Neuronal stem cell (in vitro differentiated cells): ENCODE results near the gene ODC1.
A peak's percentile ranks its signal among the peaks of the same experiment; 100 is the strongest.

Experiments used
- DNase-seq: peaks from one replicate; pipeline ENCODE4 v3.0.0-alpha.2; 2013; ENCODE audit warnings: low spot score
- H2AFZ ChIP-seq: one replicate; pipeline ENCODE4 v1.6.1; 2013; ENCODE audit warnings: mild to moderate bottlenecking, low read length, inconsistent platforms
- H2AK5ac ChIP-seq: 2 replicates; pipeline ENCODE4 v1.6.1; 2013; ENCODE audit warnings: low read depth, mild to moderate bottlenecking, inconsistent platforms, low read length, moderate library complexity, mixed read lengths
- H2BK120ac ChIP-seq: 2 replicates; pipeline ENCODE4 v1.6.1; 2013; ENCODE audit warnings: low read depth, mild to moderate bottlenecking, inconsistent platforms, low read length, moderate library complexity, mixed read lengths
- H2BK12ac ChIP-seq: one replicate; pipeline ENCODE4 v1.6.1; 2013; ENCODE audit warnings: low read length, inconsistent platforms
- H2BK15ac ChIP-seq: 2 replicates; pipeline ENCODE4 v1.6.1; 2013; ENCODE audit warnings: mild to moderate bottlenecking, low read length, inconsistent platforms, mixed read lengths
- H2BK5ac ChIP-seq: one replicate; pipeline ENCODE4 v1.6.1; 2013; ENCODE audit warnings: inconsistent platforms, mild to moderate bottlenecking, low read length, moderate library complexity
- H3K14ac ChIP-seq: one replicate; pipeline ENCODE4 v1.6.1; 2013; ENCODE audit warnings: low read length, inconsistent platforms
- H3K18ac ChIP-seq: 2 replicates; pipeline ENCODE4 v1.6.1; 2013; ENCODE audit warnings: low read length, inconsistent platforms
- H3K23ac ChIP-seq: 2 replicates; pipeline ENCODE4 v1.6.1; 2013; ENCODE audit warnings: low read depth, mild to moderate bottlenecking, mixed read lengths, low read length, inconsistent platforms; ENCODE audit not compliant: poor library complexity
- H3K27ac ChIP-seq: replicated peaks from 3 replicates; pipeline ENCODE4 v1.5.1; 2013; ENCODE audit warnings: low read length, inconsistent platforms
- H3K27me3 ChIP-seq, 3 experiments: 2 replicates each; pipeline ENCODE4 v1.6.1; 2013; ENCODE audit warnings: low read length in 3 of 3, mild to moderate bottlenecking in 2 of 3, inconsistent platforms in 1 of 3, low read depth in 1 of 3, mixed read lengths in 1 of 3, moderate library complexity in 1 of 3; ENCODE audit not compliant: control insufficient read depth in 3 of 3, insufficient read depth in 3 of 3
- H3K36me3 ChIP-seq, 2 donors: replicated peaks in 1 of 2; 2 replicates each; pipeline ENCODE4 v1.6.1; 2013; ENCODE audit warnings: low read length in 2 of 2; ENCODE audit not compliant: control insufficient read depth in 2 of 2, insufficient read depth in 2 of 2
- H3K4ac ChIP-seq: 2 replicates; pipeline ENCODE4 v1.6.1; 2013; ENCODE audit warnings: inconsistent platforms, mild to moderate bottlenecking, low read length, moderate library complexity
- H3K4me1 ChIP-seq, 2 donors: 1 replicate in 1 of 2; 2 replicates in 1 of 2; pipeline ENCODE4 v1.6.1; 2013; ENCODE audit warnings: low read length in 2 of 2, low read depth in 1 of 2; ENCODE audit not compliant: control insufficient read depth in 2 of 2, insufficient read depth in 1 of 2
- H3K4me2 ChIP-seq: one replicate; pipeline ENCODE4 v1.6.1; 2013; ENCODE audit warnings: mild to moderate bottlenecking, low read length, inconsistent platforms; ENCODE audit not compliant: insufficient read depth, poor library complexity, severe bottlenecking
- H3K4me3 ChIP-seq, 2 donors: 2 replicates each; pipeline ENCODE4 v1.5.1; 2013; ENCODE audit warnings: low read length in 2 of 2, mild to moderate bottlenecking in 2 of 2, inconsistent platforms in 1 of 2, moderate library complexity in 1 of 2
- H3K79me1 ChIP-seq: one replicate; pipeline ENCODE4 v1.6.1; 2013; ENCODE audit warnings: low read depth, mild to moderate bottlenecking, inconsistent platforms, low read length, moderate library complexity
- H3K9ac ChIP-seq: one replicate; pipeline ENCODE4 v1.6.1; 2013; ENCODE audit warnings: mild to moderate bottlenecking, low read depth, low read length, inconsistent platforms; ENCODE audit not compliant: poor library complexity
- H3K9me3 ChIP-seq, 2 donors: replicated peaks in 1 of 2; 2 replicates each; pipeline versions ENCODE3 to v1.6.1; 2013; ENCODE audit warnings: low read length in 2 of 2, mild to moderate bottlenecking in 2 of 2, inconsistent platforms in 1 of 2, low read depth in 1 of 2, mixed read lengths in 1 of 2, moderate library complexity in 1 of 2; ENCODE audit not compliant: control insufficient read depth in 2 of 2, insufficient read depth in 1 of 2
- H4K8ac ChIP-seq: one replicate; pipeline ENCODE4 v1.6.1; 2013; ENCODE audit warnings: low read depth, mild to moderate bottlenecking, inconsistent platforms, low read length, moderate library complexity
- H4K91ac ChIP-seq: one replicate; pipeline ENCODE4 v1.6.1; 2013; ENCODE audit warnings: low read length, low read depth, mild to moderate bottlenecking, inconsistent platforms; ENCODE audit not compliant: poor library complexity
- WGBS, 2 donors: extraction: QIAGEN DNeasy Blood & Tissue Kit; methylation state at CpG; one replicate each; pipeline ENCODE4 v1.1.7; 2013; ENCODE audit warnings: missing lambda C conversion rate in 2 of 2, mixed read lengths in 1 of 2; ENCODE audit not compliant: insufficient read length in 2 of 2, insufficient replicate concordance in 1 of 2; ENCODE audit errors: extremely low coverage in 2 of 2; 5-methylcytosine and 5-hydroxymethylcytosine counted together

Gene ODC1

DNA sequence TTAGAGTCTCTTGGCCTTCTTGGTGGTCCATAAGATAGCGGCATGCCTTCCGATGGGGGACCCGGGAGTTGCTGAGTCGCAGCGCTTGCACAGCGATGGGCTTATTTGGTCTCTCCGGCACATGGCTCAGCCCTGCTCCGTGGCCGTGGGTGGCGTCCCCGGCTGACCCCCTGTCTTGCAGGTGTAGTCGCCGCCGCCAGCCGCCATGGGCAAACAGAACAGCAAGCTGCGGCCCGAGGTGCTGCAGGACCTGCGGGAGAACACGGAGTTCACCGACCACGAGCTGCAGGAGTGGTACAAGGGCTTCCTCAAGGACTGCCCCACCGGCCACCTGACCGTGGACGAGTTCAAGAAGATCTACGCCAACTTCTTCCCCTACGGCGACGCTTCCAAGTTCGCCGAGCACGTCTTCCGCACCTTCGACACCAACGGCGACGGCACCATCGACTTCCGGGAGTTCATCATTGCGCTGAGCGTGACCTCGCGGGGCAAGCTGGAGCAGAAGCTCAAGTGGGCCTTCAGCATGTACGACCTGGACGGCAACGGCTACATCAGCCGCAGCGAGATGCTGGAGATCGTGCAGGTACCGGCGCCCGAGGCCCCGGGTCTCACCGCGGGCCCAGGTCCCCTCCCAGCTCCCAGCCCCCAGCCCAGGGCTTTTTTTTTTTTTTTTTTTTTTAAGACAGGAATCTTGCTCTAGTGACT is 28.4 kb downstream of the ODC1 start:
- Histone ChIP-seq H3K18ac (peak overlapping the region; percentile 71), H3K4me2 (no peak overlapping the region), H3K23ac (no peak overlapping the region), H3K9me3 (no peaks in the 10 kb centered on the region), H3K4ac (peak overlapping the region; percentile 72), H2BK12ac (no peak overlapping the region), H3K27me3 (no peaks in the 10 kb centered on the region), H2BK120ac (no peak overlapping the region), H3K4me3 (no peak overlapping the region), H3K4me1 (no peaks in the 10 kb centered on the region), H2BK5ac (no peak overlapping the region), H2AK5ac (peak overlapping the region; percentile 68), H3K27ac (no peak overlapping the region), H3K9ac (no peak overlapping the region), H3K79me1 (no peaks in the 10 kb centered on the region), H4K91ac (peak overlapping the region; percentile 79), H2BK15ac (peak overlapping the region; percentile 55), H4K8ac (no peak overlapping the region), H3K36me3 (no peaks in the 10 kb centered on the region), H3K14ac (peak overlapping the region; percentile 95), H2AFZ (no peak overlapping the region)
- DNase-seq: no peak
- WGBS, 2 donors: no CpG with 5 or more reads among the region's 54 CpGs

DNA sequence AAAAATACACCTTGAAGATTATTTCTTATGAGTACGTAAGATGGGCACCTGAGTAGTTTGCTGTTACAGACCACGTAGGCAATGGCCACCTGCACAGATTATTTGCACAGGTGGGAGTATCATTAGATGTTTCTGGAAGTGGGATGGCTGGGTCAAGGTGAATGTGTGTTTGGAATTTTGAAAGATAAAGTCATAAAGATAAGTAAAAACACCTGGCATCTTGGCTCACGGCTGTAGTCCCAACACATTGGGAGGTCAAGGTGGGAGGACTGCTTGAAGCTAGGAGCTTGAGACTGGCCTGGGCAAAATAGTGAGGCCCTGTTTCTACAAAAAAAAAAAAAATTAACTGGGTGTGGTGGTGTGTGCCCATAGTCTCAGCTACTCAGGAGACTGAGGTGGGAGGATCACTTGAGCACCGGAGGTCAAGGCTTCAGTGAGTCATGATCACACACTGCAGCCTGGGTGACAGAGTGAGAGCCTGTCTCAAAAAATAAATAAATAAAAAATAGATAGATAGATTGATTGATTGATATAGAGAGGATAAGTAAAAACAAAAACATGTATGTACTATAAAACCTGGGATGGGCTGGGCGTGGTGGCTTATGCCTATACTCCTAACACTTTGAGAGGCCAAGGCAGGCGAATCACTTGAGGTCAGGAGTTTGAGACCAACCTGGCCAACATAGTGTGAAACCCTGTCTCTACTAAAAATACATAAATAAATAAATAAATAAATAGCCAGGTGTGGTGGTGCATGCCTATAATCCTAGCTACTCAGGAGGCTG is 30.4 kb downstream of the ODC1 start:
- Histone ChIP-seq H2BK120ac (no peak overlapping the region), H3K27me3 (no peaks in the 10 kb centered on the region), H3K4me1 (no peaks in the 10 kb centered on the region), H2BK15ac (no peak overlapping the region), H3K79me1 (no peaks in the 10 kb centered on the region), H3K23ac (no peak overlapping the region), H3K4me2 (no peak overlapping the region), H3K4me3 (no peak overlapping the region), H3K9ac (no peak overlapping the region), H4K91ac (no peak overlapping the region), H2AK5ac (no peak overlapping the region), H4K8ac (no peak overlapping the region), H3K14ac (no peak overlapping the region), H3K27ac (no peak overlapping the region), H3K18ac (no peak overlapping the region), H2BK5ac (no peak overlapping the region), H3K4ac (no peak overlapping the region), H3K9me3 (no peaks in the 10 kb centered on the region), H2AFZ (no peak overlapping the region), H2BK12ac (no peak overlapping the region), H3K36me3 (no peaks in the 10 kb centered on the region)
- no CpG with 5 or more reads among the region's 6 CpGs for WGBS, 2 donors
- DNase-seq: no peak

DNA sequence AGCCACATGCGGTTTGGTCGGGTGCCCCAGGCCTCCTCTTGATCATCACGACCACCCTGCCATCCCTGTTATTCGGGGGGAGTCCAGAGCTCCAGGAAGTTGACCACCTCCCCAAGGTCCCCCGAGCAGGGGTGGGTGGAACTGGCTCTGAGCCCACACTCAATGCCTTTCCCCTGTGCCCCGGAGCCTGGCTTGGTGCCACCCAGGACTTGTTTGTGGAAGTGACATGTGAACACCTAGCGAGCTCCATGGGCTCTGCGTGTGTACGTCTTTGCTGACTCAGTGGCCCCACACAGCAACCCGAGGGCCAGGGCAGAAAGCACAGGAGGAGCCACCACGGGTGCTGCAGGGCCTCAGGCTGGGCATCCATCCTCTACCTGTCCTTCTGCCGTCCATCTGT is 32.5 kb downstream of the ODC1 start:
- H2AFZ ChIP-seq: no peak overlapping the region
- H3K79me1 ChIP-seq: no peaks in the 10 kb centered on the region
- no peaks in the 10 kb centered on the region for H3K36me3 ChIP-seq
- H3K4ac ChIP-seq: no peak overlapping the region
- no peak overlapping the region for H3K18ac ChIP-seq
- H3K4me2 ChIP-seq: no peak overlapping the region
- no peak overlapping the region for H4K91ac ChIP-seq
- H3K9me3 ChIP-seq: peaks cover 5 to 6% of the 10 kb centered on the region in 2 donors
- peak overlapping the region; percentile 41 for H2BK15ac ChIP-seq
- no CpG with 5 or more reads among the region's 12 CpGs for WGBS, 2 donors
- H4K8ac ChIP-seq: no peak overlapping the region
- no peak overlapping the region for H2BK12ac ChIP-seq
- H3K23ac ChIP-seq: no peak overlapping the region
- H3K27ac ChIP-seq: no peak overlapping the region
- no peak overlapping the region for H2BK120ac ChIP-seq
- H2AK5ac ChIP-seq: no peak overlapping the region
- H3K14ac ChIP-seq: no peak overlapping the region
- no peak overlapping the region for H3K9ac ChIP-seq
- DNase-seq: no peak
- no peaks in the 10 kb centered on the region for H3K4me1 ChIP-seq
- no peaks in the 10 kb centered on the region for H3K27me3 ChIP-seq
- peak overlapping the region in 1 of 2 donors; percentile 22 for H3K4me3 ChIP-seq
- peak overlapping the region; percentile 45 for H2BK5ac ChIP-seq

DNA sequence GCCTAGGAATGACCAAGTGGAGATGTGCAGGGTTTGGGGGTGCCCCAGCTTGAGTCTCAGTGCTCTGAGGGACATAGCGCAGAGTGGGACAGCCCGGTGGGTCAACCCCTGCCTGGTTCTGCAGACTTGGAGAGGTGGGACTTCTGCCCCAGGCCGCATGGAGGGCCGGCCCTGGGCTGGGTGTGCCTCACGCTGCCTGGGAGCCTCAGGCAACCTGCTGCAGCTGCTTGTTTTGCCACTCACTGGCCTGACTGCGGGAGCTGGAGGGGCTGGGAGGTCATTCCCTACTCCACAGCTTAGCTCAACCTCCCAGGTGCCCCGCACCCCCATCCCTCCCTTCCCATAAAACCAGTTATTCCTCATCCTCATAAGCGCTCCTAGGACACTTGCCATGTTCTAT is 33.1 kb downstream of the ODC1 start:
- H3K9me3 ChIP-seq: peaks cover 5 to 6% of the 10 kb centered on the region in 2 donors
- no peaks in the 10 kb centered on the region for H3K36me3 ChIP-seq
- H3K4me3 ChIP-seq: no peak overlapping the region
- no peak overlapping the region for H3K4me2 ChIP-seq
- no peak overlapping the region for H2AK5ac ChIP-seq
- no CpG with 5 or more reads among the region's 8 CpGs for WGBS, 2 donors
- H3K9ac ChIP-seq: no peak overlapping the region
- H3K23ac ChIP-seq: no peak overlapping the region
- H4K8ac ChIP-seq: no peak overlapping the region
- H3K18ac ChIP-seq: peak overlapping the region; percentile 29
- peak overlapping the region; percentile 41 for H2BK15ac ChIP-seq
- H3K27ac ChIP-seq: no peak overlapping the region
- peak overlapping the region; percentile 7 for H2BK120ac ChIP-seq
- H4K91ac ChIP-seq: peak overlapping the region; percentile 46
- peak overlapping the region; percentile 42 for H2BK5ac ChIP-seq
- H3K4me1 ChIP-seq: peaks cover 0 to 1% of the 10 kb centered on the region in 2 donors
- H3K79me1 ChIP-seq: no peaks in the 10 kb centered on the region
- no peak overlapping the region for H3K14ac ChIP-seq
- no peak overlapping the region for H2AFZ ChIP-seq
- no peak overlapping the region for H3K4ac ChIP-seq
- no peaks in the 10 kb centered on the region for H3K27me3 ChIP-seq
- no peak for DNase-seq
- no peak overlapping the region for H2BK12ac ChIP-seq
